HG03460 (cell line): ENCODE data around the gene NGEF.
A peak's percentile ranks its signal among the peaks of the same experiment; 100 is the strongest.

Source experiments
- ATAC-seq: cut with Tn5 transposase; IDR thresholded peaks from one replicate; pipeline ENCODE4 v1.9.1; 2021; ENCODE audit not compliant: unreplicated experiment

NGEF gene

DNA sequence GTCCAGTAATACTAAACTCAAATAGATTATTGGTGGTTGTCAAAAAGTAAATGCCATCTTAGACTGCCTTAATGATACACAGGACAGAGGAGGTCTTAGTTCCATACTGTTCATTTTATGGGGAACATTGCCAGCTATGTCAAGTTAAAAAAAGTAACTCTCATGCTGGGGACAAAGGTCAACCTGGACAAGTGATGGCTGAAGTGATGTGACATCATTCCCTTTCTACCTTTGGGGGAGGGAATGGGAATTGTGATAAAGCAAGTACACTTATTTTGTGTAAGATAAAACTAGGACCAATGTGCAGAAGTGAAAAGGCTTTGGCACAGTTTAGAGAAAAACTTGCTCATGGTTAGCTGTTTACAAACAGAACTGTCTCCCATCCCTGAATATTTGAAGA is 167.0 kb downstream of the NGEF start:
- ATAC-seq: no peak

DNA sequence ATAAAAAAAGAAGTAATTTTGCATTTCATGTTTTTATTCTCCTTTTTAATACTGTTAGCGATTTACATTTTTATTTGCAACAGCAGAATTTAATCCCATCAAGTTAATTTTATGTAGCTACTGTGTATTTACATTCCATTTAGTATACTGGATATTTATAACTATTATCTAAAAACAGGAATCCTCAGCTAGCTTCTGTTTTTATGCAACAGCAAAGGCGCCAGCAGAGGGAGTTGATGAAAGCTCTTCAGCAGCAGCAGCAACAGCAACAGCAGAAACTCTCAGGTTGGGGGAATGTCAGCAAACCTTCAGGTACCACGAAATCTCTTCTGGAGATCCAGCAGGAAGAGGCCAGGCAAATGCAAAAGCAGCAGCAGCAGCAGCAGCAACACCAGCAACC is 169.2 kb downstream of the NGEF start:
- no peak for ATAC-seq

GRCh38 chr2:232842689-232843088 is 170.4 kb downstream of the NGEF start:
- no peak for ATAC-seq

GRCh38 chr2:232839411-232840079 is 173.5 kb downstream of the NGEF start:
- ATAC-seq: no peak

- peak; percentile 94 for ATAC-seq
Measured at GRCh38 chr2:232838406-232838874, 174.6 kb downstream of the NGEF start.

DNA sequence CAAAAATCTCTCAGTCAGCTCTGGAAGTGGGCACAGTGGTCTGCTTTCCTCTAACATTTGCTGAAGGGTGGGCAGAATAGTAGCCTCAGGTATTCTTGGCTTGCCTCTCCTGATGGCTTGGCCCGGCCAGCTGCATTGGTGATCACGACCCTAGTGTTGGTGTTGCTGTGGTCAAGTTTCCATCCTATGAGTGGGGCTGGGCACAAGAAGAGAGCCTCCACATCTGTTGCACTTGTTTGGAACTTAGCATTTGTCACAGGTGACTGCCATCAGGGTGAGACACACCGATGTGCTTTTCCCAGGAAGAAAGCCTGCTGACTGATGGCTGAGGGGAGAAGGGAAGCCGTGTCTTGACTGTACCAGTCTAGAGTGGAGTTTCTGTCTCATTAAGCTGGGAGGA is 176.1 kb downstream of the NGEF start:
- no peak for ATAC-seq

DNA sequence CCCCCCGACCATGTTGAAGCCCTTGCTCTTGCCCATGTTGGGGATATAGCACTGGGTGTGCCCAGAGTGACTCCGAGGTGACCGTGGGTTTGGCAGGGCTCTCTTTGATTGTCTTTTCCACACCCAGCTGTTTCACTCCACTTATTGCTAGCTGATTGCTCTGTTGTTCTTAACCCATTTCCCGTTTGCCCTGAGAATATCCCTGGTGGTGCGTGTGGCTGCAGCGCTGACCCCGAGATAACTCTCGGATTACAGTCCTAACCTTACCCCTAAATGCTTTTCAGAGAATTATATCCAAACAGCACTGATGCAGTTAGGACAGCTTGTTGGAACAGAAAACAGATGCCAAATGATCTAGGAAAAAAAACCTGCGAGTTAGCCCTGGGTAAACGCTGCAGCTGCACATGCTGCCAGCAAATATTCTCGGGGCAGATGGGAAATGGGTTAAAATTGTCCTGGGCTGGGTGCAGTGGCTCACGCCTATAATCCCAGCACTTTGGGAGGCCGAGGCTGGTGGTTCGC is 177.3 kb downstream of the NGEF start:
- ATAC-seq: no peak

- ATAC-seq: no peak
Measured at GRCh38 chr2:232833830-232834229, 179.2 kb downstream of the NGEF start.

DNA sequence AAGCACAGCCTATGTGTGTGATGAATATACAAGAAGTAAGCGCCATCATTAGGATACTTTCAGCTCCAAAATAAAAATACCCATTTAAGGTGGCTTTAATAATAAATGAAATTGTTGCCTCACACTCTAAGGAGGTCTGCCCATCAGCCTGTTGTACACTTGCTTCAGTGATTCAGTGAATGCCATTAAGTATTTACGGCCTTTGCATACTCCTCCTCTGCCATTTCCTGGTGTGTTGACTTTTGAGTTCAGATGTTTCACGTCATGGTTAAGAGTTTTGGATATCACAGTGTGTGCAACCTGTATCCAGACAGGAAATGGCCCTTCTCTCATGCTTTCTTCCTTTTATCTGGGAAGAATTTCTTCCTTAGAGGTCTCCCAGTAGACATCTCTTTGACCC is 181.6 kb downstream of the NGEF start:
- ATAC-seq: no peak

GRCh38 chr2:232829988-232830387 is 183.1 kb downstream of the NGEF start:
- ATAC-seq: no peak
